Nephron (organoid): ENCODE data around the gene ATP2C1.

Experiments used
- H3K27ac Mint-ChIP-seq, 3 experiments: 2 replicates each; pipeline ENCODE4 v1.8.0; 2020; ENCODE audit warnings: mixed read lengths in 3 of 3, mild to moderate bottlenecking in 2 of 3, moderate library complexity in 1 of 3
- H3K27me3 Mint-ChIP-seq: 2 replicates; pipeline ENCODE4 v1.8.0; 2021; ENCODE audit warnings: low read depth, mild to moderate bottlenecking, moderate library complexity, mixed read lengths
- H3K36me3 Mint-ChIP-seq: 2 replicates; pipeline ENCODE4 v1.8.0; 2020; ENCODE audit warnings: low read depth, mixed read lengths
- H3K4me1 Mint-ChIP-seq: 2 replicates; pipeline ENCODE4 v1.8.0; 2020; ENCODE audit warnings: mixed read lengths
- H3K4me3 Mint-ChIP-seq, 3 experiments: 2 replicates each; pipeline ENCODE4 v1.8.0; 2020; ENCODE audit warnings: mild to moderate bottlenecking in 3 of 3, mixed read lengths in 3 of 3, moderate library complexity in 2 of 3
- H3K9me3 Mint-ChIP-seq: 2 replicates; pipeline ENCODE4 v1.8.0; 2020; ENCODE audit warnings: mixed read lengths
- TF ChIP-seq, protein P1 (sequence below), 3 experiments: fragments of 200-600 bp; sonication (generic); IDR thresholded peaks; one replicate each; pipeline ENCODE4 v1.5.0; 2021; ENCODE audit warnings: antibody characterized with exemption in 3 of 3; ENCODE audit not compliant: unreplicated experiment in 3 of 3

Gene ATP2C1

DNA sequence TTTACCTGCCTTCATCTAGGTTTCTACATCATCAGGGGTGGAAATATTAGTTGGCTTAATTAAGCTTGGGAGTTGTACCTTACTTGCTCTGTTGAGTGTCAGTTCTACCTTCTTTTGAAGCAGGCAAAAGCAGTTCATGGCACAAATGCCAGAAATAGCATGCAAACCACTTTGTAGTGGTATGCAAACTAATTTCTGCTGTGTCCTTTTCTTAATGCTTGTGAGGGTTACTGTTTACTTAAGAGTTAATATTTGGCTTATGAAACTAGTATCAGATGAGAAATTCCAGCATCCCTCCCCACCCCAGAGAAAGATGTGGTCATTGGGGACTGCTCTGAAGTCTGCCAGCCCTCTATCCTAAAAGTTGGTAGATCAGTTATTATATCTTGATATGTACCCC is 7.1 kb downstream of the ATP2C1 start:
- no peak overlapping the region for H3K4me3 Mint-ChIP-seq
- peak overlapping the region in 2 of 3 experiments; percentile 2 to 28 for H3K27ac Mint-ChIP-seq
- TF ChIP-seq, protein P1, sequence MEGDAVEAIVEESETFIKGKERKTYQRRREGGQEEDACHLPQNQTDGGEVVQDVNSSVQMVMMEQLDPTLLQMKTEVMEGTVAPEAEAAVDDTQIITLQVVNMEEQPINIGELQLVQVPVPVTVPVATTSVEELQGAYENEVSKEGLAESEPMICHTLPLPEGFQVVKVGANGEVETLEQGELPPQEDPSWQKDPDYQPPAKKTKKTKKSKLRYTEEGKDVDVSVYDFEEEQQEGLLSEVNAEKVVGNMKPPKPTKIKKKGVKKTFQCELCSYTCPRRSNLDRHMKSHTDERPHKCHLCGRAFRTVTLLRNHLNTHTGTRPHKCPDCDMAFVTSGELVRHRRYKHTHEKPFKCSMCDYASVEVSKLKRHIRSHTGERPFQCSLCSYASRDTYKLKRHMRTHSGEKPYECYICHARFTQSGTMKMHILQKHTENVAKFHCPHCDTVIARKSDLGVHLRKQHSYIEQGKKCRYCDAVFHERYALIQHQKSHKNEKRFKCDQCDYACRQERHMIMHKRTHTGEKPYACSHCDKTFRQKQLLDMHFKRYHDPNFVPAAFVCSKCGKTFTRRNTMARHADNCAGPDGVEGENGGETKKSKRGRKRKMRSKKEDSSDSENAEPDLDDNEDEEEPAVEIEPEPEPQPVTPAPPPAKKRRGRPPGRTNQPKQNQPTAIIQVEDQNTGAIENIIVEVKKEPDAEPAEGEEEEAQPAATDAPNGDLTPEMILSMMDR (IDR thresholded peaks at IDR 0.05; ENCODE audit: unreplicated experiment in 3 of 3): no peak
- H3K27me3 Mint-ChIP-seq: no peaks in the 10 kb centered on the region
- peaks cover 16% of the 10 kb centered on the region for H3K4me1 Mint-ChIP-seq
- H3K9me3 Mint-ChIP-seq: no peaks in the 10 kb centered on the region
- no peaks in the 10 kb centered on the region for H3K36me3 Mint-ChIP-seq

DNA sequence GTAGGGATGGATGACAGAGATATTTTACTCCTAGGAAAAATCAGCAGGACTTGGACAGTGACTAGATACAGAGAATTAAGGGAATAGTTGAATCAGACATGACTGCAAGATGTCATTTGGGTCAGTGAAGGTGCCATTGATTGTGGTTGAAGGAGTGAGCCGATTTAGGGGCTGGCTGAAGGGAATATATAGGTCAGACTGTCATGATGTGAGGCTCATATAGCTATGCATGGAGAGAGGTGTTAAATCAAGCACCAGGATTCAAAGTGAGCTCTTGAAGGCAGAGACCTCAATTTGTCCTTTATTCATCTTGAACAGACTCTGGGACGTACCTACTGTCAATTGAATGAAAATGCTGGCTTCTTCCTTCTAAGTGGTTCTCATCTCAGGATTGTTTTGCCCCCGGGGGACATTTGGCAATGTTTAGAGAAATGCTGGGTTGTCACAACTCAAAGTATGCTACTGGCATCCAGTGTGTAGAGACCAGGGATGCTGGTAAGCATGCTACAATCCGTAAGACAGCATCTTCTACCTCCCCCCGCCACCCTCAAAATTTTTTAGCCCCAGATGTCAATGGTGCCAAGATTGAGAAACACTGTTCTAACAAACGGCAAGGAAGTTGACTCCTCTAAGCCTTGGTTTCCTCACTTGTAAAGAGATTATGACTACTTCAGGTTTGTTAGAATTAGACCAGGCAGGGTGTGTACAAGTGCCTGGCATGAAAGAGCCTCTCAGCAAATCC is 7.8 kb downstream of the ATP2C1 start:
- H3K4me1 Mint-ChIP-seq: peaks cover 9% of the 10 kb centered on the region
- no peaks in the 10 kb centered on the region for H3K9me3 Mint-ChIP-seq
- peak overlapping the region in 2 of 3 experiments; percentile 2 to 28 for H3K27ac Mint-ChIP-seq
- H3K36me3 Mint-ChIP-seq: no peaks in the 10 kb centered on the region
- TF ChIP-seq, protein P1 (IDR thresholded peaks at IDR 0.05; ENCODE audit: unreplicated experiment in 3 of 3): no peak
- H3K27me3 Mint-ChIP-seq: no peaks in the 10 kb centered on the region
- no peak overlapping the region for H3K4me3 Mint-ChIP-seq

DNA sequence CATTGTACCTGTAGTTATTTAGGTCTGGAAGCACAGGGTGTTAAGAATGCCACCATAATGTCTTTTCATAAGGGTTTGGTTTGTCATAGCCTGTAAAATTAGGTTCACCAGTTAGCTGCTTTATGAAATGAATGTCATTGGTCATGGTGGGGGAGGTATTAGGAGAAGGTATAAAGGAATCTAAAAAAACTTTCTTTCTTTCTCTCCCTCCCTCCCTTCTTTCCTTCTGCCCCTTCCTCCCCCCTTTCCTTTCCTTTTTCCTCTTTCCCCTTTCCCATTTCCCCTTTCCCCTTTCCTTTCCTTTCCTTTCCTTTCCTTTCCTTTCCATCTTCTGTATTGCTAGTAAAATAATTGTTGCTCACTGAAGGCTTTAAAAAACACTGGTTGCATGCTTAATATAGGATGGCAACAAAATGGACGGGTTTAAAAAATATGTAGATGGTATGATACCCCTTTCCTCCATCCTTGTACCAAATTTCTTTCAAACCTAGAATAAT is 9.6 kb downstream of the ATP2C1 start:
- Mint-ChIP-seq H3K9me3 (no peaks in the 10 kb centered on the region), H3K36me3 (no peaks in the 10 kb centered on the region)
- TF ChIP-seq, protein P1 (IDR thresholded peaks at IDR 0.05; ENCODE audit: unreplicated experiment in 3 of 3): no peak

DNA sequence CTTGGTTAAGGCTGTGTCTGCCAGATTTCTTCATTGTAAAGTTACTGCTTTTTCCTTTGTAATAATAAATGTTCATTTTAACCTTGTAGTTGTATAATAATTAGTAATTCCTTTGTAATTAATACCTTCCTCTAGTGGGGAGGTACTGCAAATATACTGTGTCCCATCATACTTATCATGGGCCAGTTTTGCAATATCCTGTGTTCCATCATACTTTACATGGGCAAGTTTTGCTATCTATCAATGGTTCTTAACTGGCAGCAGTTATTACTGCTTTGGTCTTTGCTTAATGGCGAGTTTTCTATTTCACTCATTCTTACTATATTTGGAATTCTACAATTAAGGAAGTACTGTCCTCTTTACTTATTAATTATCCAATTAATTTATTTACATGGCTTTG is 10.6 kb downstream of the ATP2C1 start:
- H3K27ac Mint-ChIP-seq: no peak overlapping the region
- H3K36me3 Mint-ChIP-seq: peaks cover 3% of the 10 kb centered on the region
- H3K27me3 Mint-ChIP-seq: no peaks in the 10 kb centered on the region
- TF ChIP-seq, protein P1 (IDR thresholded peaks at IDR 0.05; ENCODE audit: unreplicated experiment in 3 of 3): no peak
- H3K4me1 Mint-ChIP-seq: no peaks in the 10 kb centered on the region
- no peak overlapping the region for H3K4me3 Mint-ChIP-seq
- no peaks in the 10 kb centered on the region for H3K9me3 Mint-ChIP-seq

More for the DNA sequence above, 9.6 kb downstream of the ATP2C1 start:
- H3K27me3 Mint-ChIP-seq: no peaks in the 10 kb centered on the region
- H3K27ac Mint-ChIP-seq: no peak overlapping the region
- H3K4me1 Mint-ChIP-seq: no peaks in the 10 kb centered on the region
- no peak overlapping the region for H3K4me3 Mint-ChIP-seq

DNA sequence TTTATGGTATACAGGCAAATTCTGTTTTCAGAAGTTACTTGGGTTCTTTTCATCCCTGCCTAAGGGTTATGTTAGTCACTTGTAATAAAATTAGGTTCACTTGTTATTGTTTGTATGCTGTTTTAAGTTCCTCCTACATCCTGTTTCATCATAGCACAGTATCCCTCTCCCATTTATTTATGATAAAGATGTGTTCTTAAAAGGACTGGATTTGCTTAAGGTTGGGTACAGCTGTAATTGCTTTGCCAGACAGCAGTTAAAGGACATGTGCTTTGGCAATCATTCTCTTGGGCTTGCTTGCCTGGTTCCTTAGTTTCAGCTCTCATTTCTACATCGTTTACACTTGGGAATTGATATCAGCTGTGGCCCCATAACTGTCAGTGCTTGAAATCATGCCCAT is 11.7 kb downstream of the ATP2C1 start:
- Mint-ChIP-seq H3K36me3 (peaks cover 3% of the 10 kb centered on the region), H3K4me1 (no peaks in the 10 kb centered on the region), H3K4me3 (no peak overlapping the region), H3K27ac (peak overlapping the region in 2 of 3 experiments; percentile 18 to 76), H3K9me3 (no peaks in the 10 kb centered on the region), H3K27me3 (no peaks in the 10 kb centered on the region)
- TF ChIP-seq, protein P1 (IDR thresholded peaks at IDR 0.05; ENCODE audit: unreplicated experiment in 3 of 3): no peak
